IMR-90 (cell line): ENCODE data around the gene TXNDC12. TPM values are rescaled to one million over a fixed set of nuclear protein-coding genes. Genes with fewer than 3 reads are reported as not detected.
"Not testable (repeated sequence)": the region's sequence is repeated elsewhere in the genome, so short reads cannot be mapped to it uniquely, and the experiment has no call there.

Experiments used
- ATAC-seq: fragments of 200-7000 bp; cut with Tn5 transposase; 2 replicates; pipeline ENCODE4 v1.9.1; 2020; ENCODE audit warnings: low read depth, mild to moderate bottlenecking, moderate library complexity
- BruUV-seq: library from RNA; stranded (reverse); fragments of 400-500 nt; replicated peaks from 2 replicates; lab custom pipeline; 2021; lab: Mats Ljungman, UMichigan
- CTCF ChIA-PET: fragments of 300-600 bp; formaldehyde crosslinking; extraction: SDS; loops from one replicate; lab custom pipeline; 2021; ENCODE audit warnings: antibody characterized with exemption; lab: Yijun Ruan, JAX
- POLR2A ChIA-PET: fragments of 300-600 bp; sonication (Branson Sonifier 250); formaldehyde crosslinking; loops from one replicate; lab custom pipeline; 2022; ENCODE audit warnings: antibody characterized with exemption; ENCODE audit not compliant: unreplicated experiment; lab: Charles Lee
- DNase-seq: peaks from one replicate; pipeline ENCODE4 v3.0.0; 2013
- H2AFZ ChIP-seq: replicated peaks from 2 replicates; pipeline ENCODE3; 2013; ENCODE audit warnings: low read length, mild to moderate bottlenecking; ENCODE audit not compliant: poor library complexity
- H2AK5ac ChIP-seq: 2 replicates; pipeline ENCODE4 v1.6.1; 2013; ENCODE audit warnings: low read depth, low read length, inconsistent platforms
- H2AK9ac ChIP-seq: replicated peaks from 2 replicates; pipeline ENCODE3; 2013; ENCODE audit warnings: mild to moderate bottlenecking, low read depth, low read length, moderate library complexity; ENCODE audit not compliant: poor library complexity
- H2BK120ac ChIP-seq: 2 replicates; pipeline ENCODE4 v1.6.1; 2013; ENCODE audit warnings: low read depth, low read length, inconsistent platforms
- H2BK15ac ChIP-seq: 3 replicates; pipeline ENCODE4 v1.6.1; 2013; ENCODE audit warnings: low read depth, low read length, inconsistent platforms
- H2BK20ac ChIP-seq: 2 replicates; pipeline ENCODE4 v1.6.1; 2013; ENCODE audit warnings: low read depth, mild to moderate bottlenecking, inconsistent platforms, low read length, moderate library complexity
- H2BK5ac ChIP-seq: 2 replicates; pipeline ENCODE4 v1.6.1; 2013; ENCODE audit warnings: mild to moderate bottlenecking, low read depth, low read length, inconsistent platforms; ENCODE audit not compliant: poor library complexity, severe bottlenecking
- H3K14ac ChIP-seq: replicated peaks from 2 replicates; pipeline ENCODE4 v1.6.1; 2013; ENCODE audit warnings: low read depth, low read length, inconsistent platforms
- H3K18ac ChIP-seq: 2 replicates; pipeline ENCODE4 v1.6.1; 2013; ENCODE audit warnings: low read depth, low read length, control low read depth
- H3K23ac ChIP-seq: 2 replicates; pipeline ENCODE4 v1.6.1; 2013; ENCODE audit warnings: low read depth, low read length, inconsistent platforms
- H3K27ac ChIP-seq: 2 replicates; pipeline ENCODE4 v1.5.1; 2013; ENCODE audit warnings: mild to moderate bottlenecking, control low read depth, low read length; ENCODE audit not compliant: insufficient read depth
- H3K27me3 ChIP-seq: 2 replicates; pipeline ENCODE4 v1.6.1; 2013; ENCODE audit warnings: low read length; ENCODE audit not compliant: control insufficient read depth, insufficient read depth
- H3K36me3 ChIP-seq: 2 replicates; pipeline ENCODE4 v1.6.1; 2013; ENCODE audit warnings: low read length, mixed read lengths; ENCODE audit not compliant: control insufficient read depth, insufficient read depth
- H3K4ac ChIP-seq: 2 replicates; pipeline ENCODE4 v1.6.1; 2013; ENCODE audit warnings: low read depth, low read length, inconsistent platforms
- H3K4me1 ChIP-seq: 2 replicates; pipeline ENCODE4 v1.6.1; 2013; ENCODE audit warnings: low read length, mixed read lengths; ENCODE audit not compliant: control insufficient read depth, insufficient read depth
- H3K4me2 ChIP-seq: 2 replicates; pipeline ENCODE4 v1.6.1; 2013; ENCODE audit warnings: low read depth, mild to moderate bottlenecking, control low read depth, low read length, moderate library complexity
- H3K4me3 ChIP-seq: 2 replicates; pipeline ENCODE4 v1.5.1; 2013; ENCODE audit warnings: low read depth, mild to moderate bottlenecking, control low read depth, low read length, moderate library complexity; ENCODE audit not compliant: insufficient read depth
- H3K56ac ChIP-seq: 2 replicates; pipeline ENCODE4 v1.6.1; 2013; ENCODE audit warnings: low read length, inconsistent platforms; ENCODE audit not compliant: insufficient read depth; ENCODE audit errors: extremely low read depth
- H3K79me1 ChIP-seq, 2 experiments: 2 replicates each; pipeline ENCODE4 v1.6.1; 2013; ENCODE audit warnings: low read length in 2 of 2, inconsistent platforms in 1 of 2, low read depth in 1 of 2
- H3K9ac ChIP-seq: 2 replicates; pipeline ENCODE4 v1.6.1; 2013; ENCODE audit warnings: low read depth, low read length, control low read depth
- H3K9me1 ChIP-seq: 2 replicates; pipeline ENCODE4 v1.6.1; 2013; ENCODE audit warnings: low read length, inconsistent platforms; ENCODE audit not compliant: insufficient read depth
- H3K9me3 ChIP-seq: 2 replicates; pipeline ENCODE4 v1.6.1; 2013; ENCODE audit warnings: low read length; ENCODE audit not compliant: control insufficient read depth, insufficient read depth
- H4K20me1 ChIP-seq: 2 replicates; pipeline ENCODE4 v1.6.1; 2013; ENCODE audit warnings: low read length, inconsistent platforms; ENCODE audit not compliant: insufficient read depth
- H4K5ac ChIP-seq: 2 replicates; pipeline ENCODE4 v1.6.1; 2013; ENCODE audit warnings: mild to moderate bottlenecking, low read depth, low read length, control low read depth
- H4K8ac ChIP-seq, 2 experiments: 2 replicates each; pipeline ENCODE4 v1.6.1; 2013; ENCODE audit warnings: low read depth in 2 of 2, low read length in 2 of 2, control low read depth in 1 of 2, inconsistent platforms in 1 of 2
- H4K91ac ChIP-seq: 2 replicates; pipeline ENCODE4 v1.6.1; 2013; ENCODE audit warnings: low read depth, low read length, inconsistent platforms; ENCODE audit not compliant: insufficient read depth
- WGBS, 2 experiments: methylation state at CpG; one replicate each; pipeline versions ENCODE4 v1.1.5 to v1.1.7; 2013; ENCODE audit warnings: missing lambda C conversion rate in 2 of 2; ENCODE audit not compliant: insufficient read length in 1 of 2; ENCODE audit errors: extremely low coverage in 2 of 2; 5-methylcytosine and 5-hydroxymethylcytosine counted together
- dilution Hi-C: fragments of 300-500 bp; cut with HindIII; formaldehyde crosslinking; loops from one replicate; pipeline ENCODE4 v1.14.3; 2018; ENCODE audit warnings: low sequenced_read_pairs; ENCODE audit not compliant: unreplicated experiment
- in situ Hi-C: fragments of 300-500 bp; cut with MboI; formaldehyde crosslinking; loops from 3 replicates; pipeline ENCODE4 v1.14.3; 2019; ENCODE audit warnings: low sequenced_read_pairs, inconsistent platforms, mixed read lengths
- intact Hi-C: fragments of 100-400 bp; cut with micrococcal nuclease; formaldehyde crosslinking; loops from 2 replicates; pipeline ENCODE4 v1.10.0; 2022
- polyA plus RNA-seq, 3 experiments: library from polyadenylated mRNA; depleted of rRNA; stranded (reverse); fragments of >200 nt; gene quantifications; 2 replicates each; pipeline ENCODE4 v1.2.3, GENCODE V29; 2012; ENCODE audit warnings: low replicate concordance in 1 of 3
- total RNA-seq: library from RNA; depleted of rRNA; stranded (reverse); fragments of >200 nt; gene quantifications from 2 replicates; pipeline ENCODE4 v1.2.3, GENCODE V29; 2012

Gene TXNDC12
- total and polyA plus RNA-seq, 2 of the 4 experiments (the other 2 are of a cell fraction), result 24.4 to 29.9 TPM

DNA sequence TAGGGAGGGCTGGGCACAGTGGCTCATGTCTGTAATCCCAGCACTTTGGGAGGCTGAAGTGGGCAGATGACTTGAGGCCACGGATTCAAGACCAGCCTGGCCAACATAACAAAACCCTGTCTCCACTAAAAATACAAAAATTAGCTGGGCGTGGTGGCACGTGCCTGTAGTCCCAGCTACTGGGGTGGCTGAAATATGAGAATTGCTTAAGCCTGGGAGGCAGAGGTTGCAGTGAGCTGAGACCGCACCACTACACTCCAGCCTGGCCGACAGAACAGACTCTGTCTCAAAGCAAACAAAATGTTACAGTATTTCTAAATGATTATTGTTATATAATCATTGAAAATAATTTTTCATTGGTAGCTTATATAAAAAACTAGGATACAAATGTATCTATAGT lies 26.2 kb downstream of the TXNDC12 start:
- H3K18ac ChIP-seq, H2AK5ac ChIP-seq, H3K4me1 ChIP-seq, H3K9ac ChIP-seq, H2AK9ac ChIP-seq, H3K23ac ChIP-seq, dilution Hi-C loops, H3K9me1 ChIP-seq, H4K8ac ChIP-seq, in situ Hi-C loops, CTCF ChIA-PET, BruUV-seq, H3K27ac ChIP-seq, intact Hi-C loops, H2BK5ac ChIP-seq, DNase-seq, H2AFZ ChIP-seq, H3K4me3 ChIP-seq, H2BK120ac ChIP-seq, H3K56ac ChIP-seq, H3K27me3 ChIP-seq, H4K91ac ChIP-seq, H3K14ac ChIP-seq, H3K9me3 ChIP-seq, H2BK20ac ChIP-seq, H4K5ac ChIP-seq, H3K36me3 ChIP-seq, H3K4ac ChIP-seq, H3K4me2 ChIP-seq, H2BK15ac ChIP-seq, ATAC-seq: not testable (repeated sequence)
- no CpG with 5 or more reads among the region's 5 CpGs for WGBS, 2 experiments
- POLR2A ChIA-PET, result interaction anchor here (0.5 kb wide), 1 partner anchor 186 kb away, joined by 4 read pairs; no protein-coding TSS in a partner anchor
- Histone ChIP-seq H3K79me1 (peaks cover 23 to 40% of the 10 kb centered on the region in 2 experiments), H4K20me1 (peaks cover 18% of the 10 kb centered on the region)
